ENCODE results near the gene GAS6.

GAS6 gene

GRCh38 chr13:113895436-113895835 lies 31.6 kb upstream of the GAS6 start:
- H3K4me2 ChIP-seq: no peak overlapping the region

GRCh38 chr13:113890774-113891480 lies 27.1 kb upstream of the GAS6 start:
- H3K27ac ChIP-seq: no peak overlapping the region
- H3K4me2 ChIP-seq: no peak overlapping the region
- no peak overlapping the region for H3K9ac ChIP-seq
- H4K20me1 ChIP-seq: no peaks in the 10 kb centered on the region
- H3K4me1 ChIP-seq: peaks cover 0 to 22% (median 0%) of the 10 kb centered on the region in 10 experiments; a peak in 6 of 20 replicates
- no peak for TF ChIP-seq Cebpa-rat (IDR thresholded peaks at IDR 0.05)
- H3K36me3 ChIP-seq: no peaks in the 10 kb centered on the region
- no peaks in the 10 kb centered on the region for H3K27me3 ChIP-seq
- H3K9me3 ChIP-seq (replicated peaks in 1 of 11): peaks cover 0 to 11% (median 0%) of the 10 kb centered on the region in 11 experiments; a peak in 2 of 22 replicates
- no peak overlapping the region for H3K4me3 ChIP-seq

More at GRCh38 chr13:113895436-113895835, 31.6 kb upstream of the GAS6 start:
- peaks cover 0 to 14% (median 4%) of the 10 kb centered on the region in 11 experiments; a peak in 5 of 22 replicates for H3K9me3 ChIP-seq (replicated peaks in 1 of 11)
- no peak overlapping the region for H3K4me3 ChIP-seq
- TF ChIP-seq Cebpa-rat (IDR thresholded peaks at IDR 0.05): no peak
- no peaks in the 10 kb centered on the region for H4K20me1 ChIP-seq
- H3K9ac ChIP-seq: no peak overlapping the region
- no peak overlapping the region for H3K27ac ChIP-seq
- H3K4me1 ChIP-seq: no peaks in the 10 kb centered on the region
- no peaks in the 10 kb centered on the region for H3K27me3 ChIP-seq
- H3K36me3 ChIP-seq: no peaks in the 10 kb centered on the region

- Histone ChIP-seq H3K9me3 (replicated peaks in 1 of 11) (peaks cover 0 to 11% (median 0%) of the 10 kb centered on the region in 11 experiments; a peak in 2 of 22 replicates), H3K27ac (no peak overlapping the region), H3K4me2 (peak overlapping the region in 3 of 11 experiments; percentile 49 to 77 (median 70); a peak in 6 of 22 replicates), H3K27me3 (no peaks in the 10 kb centered on the region), H3K4me1 (peaks cover 0 to 22% (median 0%) of the 10 kb centered on the region in 10 experiments; a peak in 7 of 20 replicates), H3K9ac (no peak overlapping the region), H3K36me3 (no peaks in the 10 kb centered on the region), H3K4me3 (no peak overlapping the region), H4K20me1 (no peaks in the 10 kb centered on the region)
- no peak for TF ChIP-seq Cebpa-rat (IDR thresholded peaks at IDR 0.05)
These were observed 25.6 kb upstream of the GAS6 start for GRCh38 chr13:113889467-113889866.

DNA sequence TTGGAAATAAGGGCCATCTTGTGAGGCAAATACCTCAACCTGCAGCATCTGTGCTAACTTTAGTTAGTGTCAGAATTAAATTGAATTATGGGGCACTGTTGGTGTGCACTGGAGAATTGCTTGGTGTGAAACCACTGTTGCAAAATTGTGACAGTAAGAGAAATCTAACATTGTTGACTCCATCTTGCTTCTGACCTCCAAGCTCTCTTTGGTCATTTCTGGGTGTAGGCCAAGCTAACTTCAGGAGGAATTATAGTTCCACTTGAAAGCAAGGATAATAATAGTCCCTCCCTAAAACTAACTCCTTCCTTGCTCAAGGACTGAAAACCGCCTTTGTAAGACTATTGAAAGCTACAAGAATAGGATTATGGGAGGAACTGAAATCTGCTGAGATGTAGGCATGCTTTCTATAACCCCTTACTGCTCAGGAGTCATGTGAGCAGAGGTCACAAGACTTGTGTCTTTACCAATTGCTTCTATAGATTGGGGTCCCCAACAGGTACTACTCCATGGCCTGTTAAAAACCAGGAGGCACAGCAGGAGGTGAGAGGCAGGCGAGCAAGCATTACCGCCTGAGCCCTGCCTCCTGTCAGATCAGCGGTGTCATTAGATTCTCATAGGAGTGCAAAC lies 24.9 kb upstream of the GAS6 start:
- peaks cover 0 to 22% (median 0%) of the 10 kb centered on the region in 10 experiments; a peak in 7 of 20 replicates for H3K4me1 ChIP-seq
- peak overlapping the region in 3 of 11 experiments; percentile 49 to 77 (median 70); a peak in 6 of 22 replicates for H3K4me2 ChIP-seq
- no peaks in the 10 kb centered on the region for H4K20me1 ChIP-seq
- no peaks in the 10 kb centered on the region for H3K27me3 ChIP-seq
- H3K9ac ChIP-seq: no peak overlapping the region
- TF ChIP-seq Cebpa-rat (IDR thresholded peaks at IDR 0.05): no peak
- H3K9me3 ChIP-seq (replicated peaks in 1 of 11): peaks cover 0 to 11% (median 0%) of the 10 kb centered on the region in 11 experiments; a peak in 3 of 22 replicates
- H3K36me3 ChIP-seq: no peaks in the 10 kb centered on the region
- H3K27ac ChIP-seq: 0 out of 22 replicates have a peak overlapping the region, but pooled peaks of 1 of the 11 experiments have one; percentile 5
- H3K4me3 ChIP-seq: no peak overlapping the region

DNA sequence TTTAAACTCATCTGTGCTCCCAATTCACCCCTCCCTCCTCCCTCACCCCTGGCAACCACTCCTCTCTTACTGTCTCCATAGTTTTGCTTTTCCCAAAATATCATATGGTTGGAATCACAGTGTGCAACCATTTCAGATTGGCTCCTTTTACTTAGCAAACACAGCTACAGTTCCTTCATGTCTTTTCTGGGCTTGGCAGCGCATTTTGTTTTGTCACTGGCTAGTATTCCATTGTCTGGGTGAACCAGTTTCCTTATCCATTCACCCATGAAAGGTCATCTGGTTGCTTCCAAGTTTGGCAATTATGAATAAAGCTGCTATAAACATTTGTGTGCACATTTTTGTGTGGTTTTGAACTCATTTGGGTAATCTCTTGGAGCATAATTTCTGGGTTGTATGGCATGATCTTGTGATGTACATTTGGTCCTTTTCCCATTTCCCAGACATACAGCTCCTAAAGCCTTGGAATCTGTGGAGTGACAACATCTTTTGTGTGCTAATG lies 23.9 kb upstream of the GAS6 start:
- H4K20me1 ChIP-seq: no peaks in the 10 kb centered on the region
- peaks cover 0 to 22% (median 3%) of the 10 kb centered on the region in 10 experiments; a peak in 14 of 20 replicates for H3K4me1 ChIP-seq
- H3K27ac ChIP-seq: no peak overlapping the region
- H3K4me2 ChIP-seq: peak overlapping the region in 2 of 11 experiments; percentile 70 to 77; a peak in 4 of 22 replicates
- no peaks in the 10 kb centered on the region for H3K36me3 ChIP-seq
- TF ChIP-seq Cebpa-rat (IDR thresholded peaks at IDR 0.05): no peak
- no peak overlapping the region for H3K4me3 ChIP-seq
- no peaks in the 10 kb centered on the region for H3K27me3 ChIP-seq
- peaks cover 0 to 11% (median 3%) of the 10 kb centered on the region in 11 experiments; a peak in 7 of 22 replicates for H3K9me3 ChIP-seq (replicated peaks in 1 of 11)
- H3K9ac ChIP-seq: no peak overlapping the region

DNA sequence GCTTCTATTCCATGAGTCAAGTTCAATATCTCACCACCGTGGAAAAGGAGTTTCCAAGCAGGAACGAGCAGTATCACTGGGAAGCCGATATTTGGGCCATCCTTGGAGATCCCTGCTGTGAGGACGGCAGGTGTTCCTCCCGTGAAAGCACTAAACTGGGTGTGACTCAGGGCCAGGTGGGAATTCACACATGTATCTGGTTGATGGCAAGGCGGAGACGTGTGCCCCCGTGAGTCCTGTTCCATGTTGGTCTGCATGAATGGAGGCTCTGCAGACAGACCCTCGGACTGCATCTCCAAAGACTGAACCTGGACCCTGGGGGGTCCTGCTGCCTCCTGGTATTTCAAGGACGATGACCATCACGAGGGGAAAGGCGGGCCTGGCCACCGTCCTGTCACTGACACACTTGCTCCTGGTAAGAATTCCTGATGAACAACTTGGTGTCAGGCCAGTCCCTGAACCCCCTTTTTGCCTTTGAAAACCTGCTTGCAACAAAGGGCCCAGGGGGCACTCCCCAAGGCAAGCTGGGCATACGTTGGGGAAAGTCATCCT lies 22.8 kb upstream of the GAS6 start:
- peaks cover 10 to 33% (median 14%) of the 10 kb centered on the region in 10 experiments for H3K4me1 ChIP-seq
- H3K27me3 ChIP-seq: no peaks in the 10 kb centered on the region
- H3K9ac ChIP-seq: no peak overlapping the region
- no peak overlapping the region for H3K4me3 ChIP-seq
- H3K27ac ChIP-seq: no peak overlapping the region
- H3K9me3 ChIP-seq (replicated peaks in 1 of 11): peaks cover 0 to 11% (median 0%) of the 10 kb centered on the region in 11 experiments; a peak in 6 of 22 replicates
- no peaks in the 10 kb centered on the region for H3K36me3 ChIP-seq
- TF ChIP-seq Cebpa-rat (IDR thresholded peaks at IDR 0.05): no peak
- H4K20me1 ChIP-seq: no peaks in the 10 kb centered on the region
- no peak overlapping the region for H3K4me2 ChIP-seq

- H3K9me3 ChIP-seq (replicated peaks in 1 of 11): peaks cover 0 to 11% (median 0%) of the 10 kb centered on the region in 11 experiments; a peak in 5 of 22 replicates
- H3K4me2 ChIP-seq: no peak overlapping the region
- H3K27me3 ChIP-seq: no peaks in the 10 kb centered on the region
These were observed 20.9 kb upstream of the GAS6 start for GRCh38 chr13:113884821-113885220.

DNA sequence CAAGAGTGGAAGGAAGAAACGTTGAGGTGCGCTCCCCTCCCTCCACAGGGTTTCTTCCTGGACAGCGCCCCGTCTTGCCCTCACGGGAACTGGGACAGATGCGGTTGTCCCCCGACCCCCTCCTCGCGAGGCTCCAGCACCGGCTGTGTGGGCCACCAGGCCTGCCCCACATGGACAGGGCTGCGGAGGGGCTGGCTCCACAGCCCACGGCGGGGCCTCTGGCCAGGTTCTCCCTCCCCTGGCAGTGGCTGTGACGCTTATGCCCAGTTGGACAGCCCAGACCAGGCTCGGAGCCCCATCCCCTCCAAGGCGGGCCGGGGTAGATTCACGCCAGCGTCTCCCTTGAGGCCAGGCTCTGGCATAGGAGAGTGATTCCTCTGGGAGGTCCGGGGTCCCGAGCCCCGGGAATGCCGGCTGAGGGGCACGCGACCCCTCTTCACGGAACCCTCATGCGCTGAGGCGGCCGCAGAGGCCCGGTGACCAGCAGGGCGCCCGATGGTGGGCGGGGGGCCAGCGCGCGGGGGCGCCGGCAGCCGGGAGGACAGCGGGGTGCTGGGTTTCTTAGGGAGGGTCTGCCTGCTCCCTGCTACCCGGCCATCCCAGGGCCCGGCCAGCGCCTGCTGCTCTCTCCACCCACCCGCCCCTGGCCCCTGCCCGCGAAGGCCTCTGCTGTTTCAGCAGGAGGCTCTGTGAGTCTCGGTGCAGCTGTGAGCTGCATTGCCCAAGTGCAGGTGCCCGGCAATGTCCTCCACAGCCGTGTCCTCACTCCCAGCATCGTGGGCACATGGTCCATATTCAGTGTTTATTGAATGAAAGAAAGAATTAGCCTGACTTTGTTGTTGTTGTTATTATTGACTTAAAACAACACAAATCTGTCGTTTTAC lies 20.3 kb upstream of the GAS6 start:
- Histone ChIP-seq H3K9ac (no peak overlapping the region), H3K27ac (no peak overlapping the region), H3K4me2 (no peak overlapping the region), H3K27me3 (no peaks in the 10 kb centered on the region), H3K4me1 (peaks cover 30 to 42% (median 36%) of the 10 kb centered on the region in 10 experiments), H3K36me3 (no peaks in the 10 kb centered on the region), H4K20me1 (no peaks in the 10 kb centered on the region), H3K4me3 (no peak overlapping the region), H3K9me3 (replicated peaks in 1 of 11) (peaks cover 0 to 11% (median 0%) of the 10 kb centered on the region in 11 experiments; a peak in 5 of 22 replicates)
- no peak for TF ChIP-seq Cebpa-rat (IDR thresholded peaks at IDR 0.05)

More at GRCh38 chr13:113884821-113885220, 20.9 kb upstream of the GAS6 start:
- Histone ChIP-seq H3K27ac (no peak overlapping the region), H3K9ac (no peak overlapping the region), H3K4me1 (peaks cover 25 to 44% (median 32%) of the 10 kb centered on the region in 10 experiments), H3K36me3 (no peaks in the 10 kb centered on the region), H4K20me1 (no peaks in the 10 kb centered on the region), H3K4me3 (no peak overlapping the region)
- TF ChIP-seq Cebpa-rat (IDR thresholded peaks at IDR 0.05): no peak
